NCI-H446 treated with DMSO at 0.1 percent for 48 hours (cell line): ENCODE results near the gene HBM.
"Not testable (repeated sequence)": the region's sequence is repeated elsewhere in the genome, so short reads cannot be mapped to it uniquely, and the experiment has no call there.

Experiments used
- DNase-seq: peaks from one replicate; lab custom pipeline; 2025; lab: John Stamatoyannopoulos, UW

HBM gene

GRCh38 chr16:169014-169413, 3.2 kb downstream of the HBM start:
- no peak for DNase-seq

DNA sequence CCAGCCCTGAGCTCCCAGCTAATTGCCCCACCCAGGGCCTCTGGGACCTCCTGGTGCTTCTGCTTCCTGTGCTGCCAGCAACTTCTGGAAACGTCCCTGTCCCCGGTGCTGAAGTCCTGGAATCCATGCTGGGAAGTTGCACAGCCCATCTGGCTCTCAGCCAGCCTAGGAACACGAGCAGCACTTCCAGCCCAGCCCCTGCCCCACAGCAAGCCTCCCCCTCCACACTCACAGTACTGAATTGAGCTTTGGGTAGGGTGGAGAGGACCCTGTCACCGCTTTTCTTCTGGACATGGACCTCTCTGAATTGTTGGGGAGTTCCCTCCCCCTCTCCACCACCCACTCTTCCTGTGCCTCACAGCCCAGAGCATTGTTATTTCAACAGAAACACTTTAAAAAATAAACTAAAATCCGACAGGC, 4.3 kb downstream of the HBM start:
- not testable (repeated sequence) for DNase-seq

- no peak for DNase-seq
Observed at GRCh38 chr16:170788-171187, 5.0 kb downstream of the HBM start.

- DNase-seq = not testable (repeated sequence)
Observed at GRCh38 chr16:172374-172941, 6.7 kb downstream of the HBM start, which contains the start of gene HBA2. Gene HBA2, plus strand, starts transcription at chr16:172876. Its CDS starts 37 bp downstream, at chr16:172913.

DNA sequence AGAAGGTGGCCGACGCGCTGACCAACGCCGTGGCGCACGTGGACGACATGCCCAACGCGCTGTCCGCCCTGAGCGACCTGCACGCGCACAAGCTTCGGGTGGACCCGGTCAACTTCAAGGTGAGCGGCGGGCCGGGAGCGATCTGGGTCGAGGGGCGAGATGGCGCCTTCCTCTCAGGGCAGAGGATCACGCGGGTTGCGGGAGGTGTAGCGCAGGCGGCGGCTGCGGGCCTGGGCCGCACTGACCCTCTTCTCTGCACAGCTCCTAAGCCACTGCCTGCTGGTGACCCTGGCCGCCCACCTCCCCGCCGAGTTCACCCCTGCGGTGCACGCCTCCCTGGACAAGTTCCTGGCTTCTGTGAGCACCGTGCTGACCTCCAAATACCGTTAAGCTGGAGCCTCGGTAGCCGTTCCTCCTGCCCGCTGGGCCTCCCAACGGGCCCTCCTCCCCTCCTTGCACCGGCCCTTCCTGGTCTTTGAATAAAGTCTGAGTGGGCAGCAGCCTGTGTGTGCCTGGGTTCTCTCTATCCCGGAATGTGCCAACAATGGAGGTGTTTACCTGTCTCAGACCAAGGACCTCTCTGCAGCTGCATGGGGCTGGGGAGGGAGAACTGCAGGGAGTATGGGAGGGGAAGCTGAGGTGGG, 7.6 kb downstream of the HBM start:
- not testable (repeated sequence) for DNase-seq

GRCh38 chr16:173928-174769, 8.4 kb downstream of the HBM start:
- not testable (repeated sequence) for DNase-seq

DNA sequence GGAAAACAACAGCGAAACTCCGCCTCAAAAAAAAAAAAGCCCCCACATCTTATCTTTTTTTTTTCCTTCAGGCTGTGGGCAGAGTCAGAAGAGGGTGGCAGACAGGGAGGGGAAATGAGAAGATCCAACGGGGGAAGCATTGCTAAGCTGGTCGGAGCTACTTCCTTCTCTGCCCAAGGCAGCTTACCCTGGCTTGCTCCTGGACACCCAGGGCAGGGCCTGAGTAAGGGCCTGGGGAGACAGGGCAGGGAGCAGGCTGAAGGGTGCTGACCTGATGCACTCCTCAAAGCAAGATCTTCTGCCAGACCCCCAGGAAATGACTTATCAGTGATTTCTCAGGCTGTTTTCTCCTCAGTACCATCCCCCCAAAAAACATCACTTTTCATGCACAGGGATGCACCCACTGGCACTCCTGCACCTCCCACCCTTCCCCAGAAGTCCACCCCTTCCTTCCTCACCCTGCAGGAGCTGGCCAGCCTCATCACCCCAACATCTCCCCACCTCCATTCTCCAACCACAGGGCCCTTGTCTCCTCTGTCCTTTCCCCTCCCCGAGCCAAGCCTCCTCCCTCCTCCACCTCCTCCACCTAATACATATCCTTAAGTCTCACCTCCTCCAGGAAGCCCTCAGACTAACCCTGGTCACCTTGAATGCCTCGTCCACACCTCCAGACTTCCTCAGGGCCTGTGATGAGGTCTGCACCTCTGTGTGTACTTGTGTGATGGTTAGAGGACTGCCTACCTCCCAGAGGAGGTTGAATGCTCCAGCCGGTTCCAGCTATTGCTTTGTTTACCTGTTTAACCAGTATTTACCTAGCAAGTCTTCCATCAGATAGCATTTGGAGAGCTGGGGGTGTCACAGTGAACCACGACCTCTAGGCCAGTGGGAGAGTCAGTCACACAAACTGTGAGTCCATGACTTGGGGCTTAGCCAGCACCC, 9.5 kb downstream of the HBM start:
- no peak for DNase-seq

- DNase-seq = not testable (repeated sequence)
Observed at GRCh38 chr16:176006-176405, 10.2 kb downstream of the HBM start.

GRCh38 chr16:176477-177382, 11.0 kb downstream of the HBM start, which contains the start of gene HBA1:
Gene HBA1, plus strand, starts transcription at chr16:176680. Its CDS starts 37 bp downstream, at chr16:176717.
- DNase-seq = not testable (repeated sequence)

DNA sequence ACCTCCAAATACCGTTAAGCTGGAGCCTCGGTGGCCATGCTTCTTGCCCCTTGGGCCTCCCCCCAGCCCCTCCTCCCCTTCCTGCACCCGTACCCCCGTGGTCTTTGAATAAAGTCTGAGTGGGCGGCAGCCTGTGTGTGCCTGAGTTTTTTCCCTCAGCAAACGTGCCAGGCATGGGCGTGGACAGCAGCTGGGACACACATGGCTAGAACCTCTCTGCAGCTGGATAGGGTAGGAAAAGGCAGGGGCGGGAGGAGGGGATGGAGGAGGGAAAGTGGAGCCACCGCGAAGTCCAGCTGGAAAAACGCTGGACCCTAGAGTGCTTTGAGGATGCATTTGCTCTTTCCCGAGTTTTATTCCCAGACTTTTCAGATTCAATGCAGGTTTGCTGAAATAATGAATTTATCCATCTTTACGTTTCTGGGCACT, 11.6 kb downstream of the HBM start:
- peak; percentile 100 for DNase-seq

- no peak for DNase-seq
Observed at GRCh38 chr16:177981-178667, 12.3 kb downstream of the HBM start.

GRCh38 chr16:178668-179015, 12.9 kb downstream of the HBM start:
- DNase-seq = no peak

- DNase-seq = no peak
Observed at GRCh38 chr16:179211-180092, 13.7 kb downstream of the HBM start.

GRCh38 chr16:180101-180675, 14.4 kb downstream of the HBM start, which contains the start of gene HBQ1:
Gene HBQ1, plus strand, starts transcription at chr16:180459. Its CDS starts 28 bp downstream, at chr16:180487.
- no peak for DNase-seq

DNA sequence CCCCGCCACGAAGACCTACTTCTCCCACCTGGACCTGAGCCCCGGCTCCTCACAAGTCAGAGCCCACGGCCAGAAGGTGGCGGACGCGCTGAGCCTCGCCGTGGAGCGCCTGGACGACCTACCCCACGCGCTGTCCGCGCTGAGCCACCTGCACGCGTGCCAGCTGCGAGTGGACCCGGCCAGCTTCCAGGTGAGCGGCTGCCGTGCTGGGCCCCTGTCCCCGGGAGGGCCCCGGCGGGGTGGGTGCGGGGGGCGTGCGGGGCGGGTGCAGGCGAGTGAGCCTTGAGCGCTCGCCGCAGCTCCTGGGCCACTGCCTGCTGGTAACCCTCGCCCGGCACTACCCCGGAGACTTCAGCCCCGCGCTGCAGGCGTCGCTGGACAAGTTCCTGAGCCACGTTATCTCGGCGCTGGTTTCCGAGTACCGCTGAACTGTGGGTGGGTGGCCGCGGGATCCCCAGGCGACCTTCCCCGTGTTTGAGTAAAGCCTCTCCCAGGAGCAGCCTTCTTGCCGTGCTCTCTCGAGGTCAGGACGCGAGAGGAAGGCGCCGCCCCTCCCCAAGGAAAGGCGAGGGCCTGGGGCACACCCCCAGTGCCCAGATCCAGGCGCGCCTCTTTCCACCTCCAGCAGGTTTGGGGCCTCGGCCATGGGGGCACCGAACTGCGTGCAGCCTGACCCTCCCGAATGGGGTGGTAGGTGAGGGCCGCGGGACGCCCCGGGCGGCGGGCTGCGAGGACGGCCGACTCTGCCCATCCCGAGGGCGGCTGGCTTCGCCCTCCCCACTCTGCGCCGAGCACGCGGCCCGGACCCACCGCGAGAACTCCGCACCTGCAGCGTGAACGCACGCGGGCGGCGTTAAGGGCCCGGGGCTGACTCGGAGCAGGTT, 15.1 kb downstream of the HBM start:
- peak; percentile 14 for DNase-seq

DNA sequence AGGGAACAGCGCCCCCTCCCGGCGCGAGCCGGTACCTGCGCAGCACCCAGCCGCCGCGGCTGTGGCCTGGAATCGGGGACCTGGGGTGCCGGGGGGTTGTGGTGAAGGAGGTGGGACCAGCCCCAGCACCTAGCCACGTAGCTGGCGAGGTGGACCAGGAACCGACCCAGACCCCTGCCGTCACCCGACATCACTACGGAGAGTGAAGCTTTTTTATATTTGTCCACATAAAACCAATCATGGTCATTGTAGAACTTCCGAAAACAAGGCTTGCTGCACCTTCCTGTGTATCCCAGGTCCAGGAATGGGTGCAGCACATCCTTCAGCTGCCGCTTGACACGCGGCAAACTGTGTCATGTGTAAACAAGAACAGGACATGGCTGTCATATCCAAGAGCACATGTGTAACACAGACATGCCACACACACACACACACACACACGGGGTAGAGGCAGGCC, 15.8 kb downstream of the HBM start:
- DNase-seq = no peak

GRCh38 chr16:183005-183404, 17.2 kb downstream of the HBM start:
- DNase-seq = no peak
